Measurements from ENCODE around the gene PKN1.

DNA sequence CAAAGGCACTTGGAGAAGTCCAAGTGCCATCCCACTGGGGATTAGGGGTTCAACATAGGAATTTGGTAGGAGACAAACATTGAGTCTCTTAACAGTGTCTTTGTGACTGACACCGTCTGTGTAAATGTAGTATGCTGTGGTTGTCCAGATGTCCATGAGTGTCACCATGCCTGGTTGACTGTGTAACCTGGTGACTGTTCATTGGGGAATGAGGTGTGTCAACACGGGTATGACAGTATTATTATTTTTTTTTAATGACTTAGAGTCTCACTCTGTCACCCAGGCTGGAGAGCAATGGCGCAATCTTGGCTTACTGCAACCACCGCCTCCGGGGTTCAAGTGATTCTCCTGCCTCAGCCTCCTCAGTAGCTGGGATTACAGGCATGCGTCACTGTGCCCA lies 16.2 kb downstream of the PKN1 start:
- TF ChIP-seq CTCF (IDR thresholded peaks at IDR 0.05 in 2 of 3, conservative IDR thresholded peaks at IDR 0.05 in 1 of 3; ENCODE audit: control insufficient read depth in 2 of 3, extremely low read depth in 1 of 3, insufficient read depth in 1 of 3, low read depth in 3 of 3, low read length in 3 of 3) (no peak), CBX5 (IDR thresholded peaks at IDR 0.05; ENCODE audit: low read depth) (no peak), SMC3 (IDR thresholded peaks at IDR 0.05; ENCODE audit: borderline replicate concordance, low read length) (no peak)

Data from GM12878 (cell line).